OCI-LY1 (cell line): Measurements from ENCODE around the gene TMPRSS13.

Source experiments
- CTCF ChIP-seq: fragments of 200-600 bp; sonication (generic), shearing (Covaris generic); IDR thresholded peaks from 2 replicates; pipeline ENCODE4 v1.5.1; 2017; ENCODE audit warnings: mild to moderate bottlenecking, antibody characterized with exemption, low read length, moderate library complexity, mixed read lengths
- EZH2 ChIP-seq: fragments of 200-600 bp; sonication (generic), shearing (Covaris generic); IDR thresholded peaks from 2 replicates; pipeline ENCODE4 v1.8.0; 2017; ENCODE audit warnings: borderline replicate concordance, mixed run types, mild to moderate bottlenecking, antibody characterized with exemption, low read length, moderate library complexity, mixed read lengths

GRCh38 chr11:117881217-117881616 is 48.0 kb downstream of the TMPRSS13 start:
- TF ChIP-seq CTCF = no peak
- TF ChIP-seq EZH2 = no peak
